HG02973 (cell line): ENCODE measurements around the gene CTU2.
A peak's percentile ranks its signal among the peaks of the same experiment; 100 is the strongest.
"Not testable (repeated sequence)": the region's sequence is repeated elsewhere in the genome, so short reads cannot be mapped to it uniquely, and the experiment has no call there.

Experiments
- ATAC-seq: cut with Tn5 transposase; IDR thresholded peaks from one replicate; pipeline ENCODE4 v1.9.1; 2021; ENCODE audit warnings: moderate library complexity; ENCODE audit not compliant: unreplicated experiment

The CTU2 gene

DNA sequence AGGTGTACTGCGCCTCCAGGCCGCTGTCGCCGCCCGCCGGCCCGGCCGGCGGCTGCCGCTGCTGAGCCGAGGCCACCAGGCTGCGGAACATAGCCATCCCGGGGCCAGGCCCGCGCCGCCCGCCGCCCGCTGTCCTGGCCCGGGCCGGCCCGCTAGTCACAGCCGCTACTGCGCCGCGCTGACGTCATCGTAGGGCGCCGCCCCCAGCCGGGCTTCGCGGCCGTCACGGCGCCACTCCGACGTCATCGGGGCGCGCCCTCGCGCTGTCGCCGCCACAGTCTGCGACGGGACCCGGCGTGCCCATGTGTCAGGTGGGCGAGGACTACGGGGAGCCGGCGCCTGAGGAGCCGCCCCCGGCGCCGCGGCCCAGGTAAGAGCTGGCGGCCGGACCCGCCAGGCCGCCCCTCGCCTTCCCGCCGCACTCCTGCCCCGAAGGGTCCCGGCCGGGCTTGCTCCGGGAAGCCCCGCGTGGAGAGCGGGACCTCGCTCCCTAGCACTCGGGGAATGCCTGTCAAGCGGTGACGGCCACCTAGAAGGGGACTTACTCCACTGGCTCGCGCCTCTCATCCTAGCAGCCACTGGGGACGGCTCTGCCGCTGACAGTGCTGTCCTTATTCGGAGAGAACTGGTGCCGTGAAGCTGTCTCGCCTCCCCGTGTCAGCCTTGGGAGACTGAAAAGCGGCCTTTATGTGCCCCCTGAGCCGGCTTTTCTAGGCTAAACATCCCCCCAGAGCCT, at the start of gene CTU2, which contains the start of gene RNF166:
Gene CTU2 (plus strand): TSS at position 275 of the 736 bp plus-strand sequence. CDS start 28 bp downstream, at position 303.
Gene RNF166 (minus strand): TSS at position 180 of the 736 bp plus-strand sequence. CDS start 83 bp downstream, at position 97.
- peak; percentile 45 for ATAC-seq

DNA sequence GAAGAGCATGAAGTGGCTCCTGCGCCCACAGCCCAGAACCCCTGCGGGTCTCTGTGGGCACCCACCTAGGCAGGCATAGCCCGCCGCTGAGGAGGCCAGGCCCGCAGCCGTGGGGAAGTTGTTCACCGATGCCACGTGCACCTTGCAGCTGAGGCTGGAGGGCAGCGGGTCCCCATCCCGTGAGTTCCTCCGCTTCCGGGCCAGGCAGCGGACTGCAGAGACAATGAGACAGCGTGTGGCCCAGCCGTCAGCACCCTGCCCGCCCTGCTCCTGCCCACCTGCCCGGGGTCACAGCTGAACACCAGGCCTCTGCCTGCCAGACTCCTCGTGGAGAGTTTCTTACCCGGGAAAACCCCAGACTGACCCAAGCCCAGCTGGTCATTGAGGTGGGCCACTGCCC, 48.9 kb upstream of the CTU2 start:
- ATAC-seq, result no peak

- ATAC-seq, result no peak
Observed at GRCh38 chr16:88658714-88659113, 47.6 kb upstream of the CTU2 start.

DNA sequence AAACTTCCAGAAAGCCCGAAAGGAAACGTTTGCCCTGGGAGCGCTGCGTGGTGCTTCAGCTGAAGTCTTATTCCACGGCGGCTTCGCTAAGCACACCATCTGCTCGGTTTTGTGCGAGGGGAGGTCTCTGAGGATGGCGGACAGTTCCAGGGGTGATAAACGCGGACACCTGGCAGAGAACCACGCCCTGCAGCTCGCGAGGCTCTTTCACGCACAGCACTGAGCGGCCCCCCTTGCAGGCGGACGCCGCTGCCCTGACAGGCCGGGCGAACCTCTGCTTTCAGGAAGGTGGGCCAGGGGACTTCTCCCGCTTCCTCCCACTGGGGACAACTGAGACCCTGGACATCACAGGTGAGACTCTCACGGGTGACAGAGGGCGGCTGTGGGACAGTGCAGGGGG, 47.1 kb upstream of the CTU2 start:
- ATAC-seq, result no peak

DNA sequence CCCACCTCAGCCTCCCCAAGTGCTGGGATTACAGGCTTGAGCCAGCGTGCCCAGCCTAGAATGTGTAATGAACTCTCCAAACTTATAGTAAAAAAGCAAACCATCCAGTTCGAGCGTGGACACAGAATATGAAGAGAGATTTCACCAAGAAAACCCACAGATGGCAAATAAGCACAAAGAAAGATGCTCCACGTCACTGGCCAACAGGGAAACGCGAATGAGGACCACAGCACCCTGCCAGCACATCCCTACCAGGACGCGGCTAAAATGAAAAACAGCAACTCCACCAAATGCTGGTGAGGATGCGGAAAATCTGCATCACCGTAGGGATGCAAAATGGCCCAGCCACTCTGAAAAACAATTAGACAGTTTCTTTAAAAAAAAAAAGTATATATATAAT, 44.8 kb upstream of the CTU2 start:
- no peak for ATAC-seq

GRCh38 chr16:88662222-88662842, 44.0 kb upstream of the CTU2 start:
- ATAC-seq, result no peak

DNA sequence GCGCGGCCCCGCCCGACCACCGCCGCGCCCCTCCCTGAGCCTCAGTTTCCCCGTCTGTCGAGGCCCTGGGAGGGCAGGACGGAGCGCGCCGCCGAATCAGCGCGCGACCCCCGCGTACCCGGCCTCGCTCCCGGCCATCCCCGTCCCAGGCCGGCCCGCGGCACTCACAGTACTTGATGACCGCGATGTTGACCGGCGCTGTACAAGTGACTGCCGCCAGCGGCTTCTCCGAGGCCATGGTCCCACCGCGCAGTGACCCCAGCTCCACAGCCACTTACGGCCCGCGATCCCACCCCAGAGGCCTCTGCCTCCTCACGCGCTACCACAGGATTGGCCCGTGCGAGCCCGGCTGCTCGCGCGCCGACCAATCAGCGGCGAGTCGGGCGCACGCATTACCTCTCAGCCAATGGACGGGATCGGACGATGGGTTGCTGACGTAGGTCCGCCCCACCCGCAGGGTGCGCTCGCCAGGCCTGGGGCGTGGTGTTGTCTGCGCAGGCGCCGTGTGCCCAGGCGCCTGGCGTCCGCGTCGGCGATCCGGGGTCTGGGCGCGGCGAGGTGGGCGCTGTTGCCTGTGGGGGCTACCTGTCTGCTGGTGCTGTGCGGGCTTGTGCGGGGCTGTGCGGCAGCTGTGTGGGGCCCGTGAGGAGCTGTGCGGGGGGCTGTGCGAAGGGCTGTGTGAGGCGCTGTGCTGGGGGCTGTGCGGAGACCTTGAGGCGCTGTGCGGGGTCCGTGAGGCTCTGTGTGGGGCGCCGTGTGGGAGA, 43.3 kb upstream of the CTU2 start, which contains the start of gene MVD:
Gene MVD (minus strand): TSS at position 249 of the 764 bp plus-strand sequence. CDS start 11 bp downstream, at position 238.
- peak; percentile 87 for ATAC-seq

GRCh38 chr16:88665148-88665547, 41.2 kb upstream of the CTU2 start:
- no peak for ATAC-seq

DNA sequence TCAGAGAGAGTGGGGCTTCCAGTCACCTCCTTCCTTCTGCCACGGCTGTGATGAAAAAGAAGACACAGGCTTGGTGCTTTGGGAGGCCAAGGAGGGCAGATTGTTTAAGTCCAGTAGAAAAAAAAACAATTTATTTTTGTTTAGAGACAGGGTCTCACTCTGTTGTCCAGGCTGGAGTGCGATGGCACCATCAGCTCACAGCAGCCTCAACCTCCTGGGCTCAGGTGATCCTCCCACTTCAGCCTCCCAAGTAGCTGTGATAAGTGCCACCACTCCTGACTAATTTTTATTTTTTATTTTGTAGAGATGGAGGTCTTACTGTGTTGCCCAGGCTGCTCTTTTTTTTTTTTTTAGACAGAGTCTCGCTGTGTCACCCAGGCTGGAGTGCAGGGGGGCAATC, 40.7 kb upstream of the CTU2 start:
- ATAC-seq, result no peak

- ATAC-seq, result no peak
Observed at GRCh38 chr16:88667461-88667860, 38.8 kb upstream of the CTU2 start.

- ATAC-seq, result not testable (repeated sequence)
Observed at GRCh38 chr16:88669493-88669892, 36.8 kb upstream of the CTU2 start.

DNA sequence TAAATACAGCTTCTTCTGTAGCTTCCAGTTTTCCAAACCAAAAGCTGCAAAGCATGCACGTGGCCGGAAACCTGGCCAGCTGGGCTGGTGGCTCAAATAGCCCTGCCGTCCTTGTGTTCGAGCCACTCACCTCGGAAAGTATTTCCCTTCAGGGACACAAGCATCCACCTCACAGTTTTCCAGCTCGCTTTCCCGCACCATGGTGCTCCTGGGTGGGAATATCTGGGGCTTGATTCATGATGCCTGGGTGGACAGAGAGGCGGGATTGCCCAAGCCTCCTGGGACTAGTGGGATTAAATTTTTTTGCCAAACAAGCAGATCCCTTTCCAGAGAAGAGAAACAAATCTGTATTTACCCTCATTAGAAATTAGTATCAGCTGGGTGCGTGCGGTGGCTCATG, 36.3 kb upstream of the CTU2 start:
- ATAC-seq, result no peak

DNA sequence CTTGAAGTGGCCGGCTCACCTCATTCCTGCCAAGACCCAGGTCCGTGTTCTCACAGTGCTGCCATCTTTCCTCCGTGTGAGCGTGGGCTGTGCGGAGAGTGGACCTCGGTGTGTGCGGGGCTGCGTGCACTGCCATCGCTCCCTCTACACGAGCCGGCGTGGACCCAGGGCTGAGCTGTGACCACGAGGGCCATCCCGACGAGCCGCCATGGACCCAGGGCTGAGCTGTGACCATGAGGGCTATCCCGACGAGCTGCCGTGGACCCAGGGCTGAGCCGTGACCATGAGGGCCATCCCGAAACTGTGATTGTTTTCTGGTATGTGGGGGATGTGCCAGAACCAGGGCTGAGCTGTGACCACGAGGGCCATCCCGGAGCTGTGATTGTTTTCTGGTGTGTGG, 34.5 kb upstream of the CTU2 start:
- no peak for ATAC-seq

- no peak for ATAC-seq
Observed at GRCh38 chr16:88672776-88673175, 33.5 kb upstream of the CTU2 start.

DNA sequence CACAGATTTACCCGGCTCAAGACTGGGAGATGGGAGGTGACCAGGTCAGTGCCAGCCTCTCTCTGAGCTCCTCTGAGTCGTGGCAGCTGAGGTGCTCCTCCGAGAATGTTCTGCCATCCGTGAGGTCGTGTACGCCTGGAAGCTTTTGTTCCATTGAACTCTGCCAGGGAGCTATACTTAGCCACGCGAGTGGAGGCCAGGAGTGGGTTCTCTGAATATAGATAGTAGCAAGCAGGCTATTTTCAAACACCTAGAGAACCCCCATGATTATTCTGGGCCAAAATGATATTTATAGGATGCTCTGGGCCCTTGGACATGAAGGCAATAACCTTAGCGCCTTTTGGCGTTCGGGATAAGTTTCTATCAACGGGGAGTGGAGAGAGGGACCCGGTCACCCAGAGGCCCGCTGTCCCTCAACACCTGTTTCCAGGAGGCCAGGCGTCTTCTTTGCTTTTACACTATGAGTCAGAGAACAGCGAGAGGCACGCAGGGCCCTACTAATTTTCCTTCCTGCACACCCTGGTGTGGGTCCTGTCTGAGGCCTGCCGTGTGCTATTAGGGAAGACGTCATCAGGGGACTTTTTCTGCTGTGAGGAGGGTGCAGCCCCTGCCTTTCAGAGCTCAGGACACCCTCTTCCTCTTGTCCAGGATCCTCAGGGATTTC, 32.5 kb upstream of the CTU2 start:
- ATAC-seq, result no peak

DNA sequence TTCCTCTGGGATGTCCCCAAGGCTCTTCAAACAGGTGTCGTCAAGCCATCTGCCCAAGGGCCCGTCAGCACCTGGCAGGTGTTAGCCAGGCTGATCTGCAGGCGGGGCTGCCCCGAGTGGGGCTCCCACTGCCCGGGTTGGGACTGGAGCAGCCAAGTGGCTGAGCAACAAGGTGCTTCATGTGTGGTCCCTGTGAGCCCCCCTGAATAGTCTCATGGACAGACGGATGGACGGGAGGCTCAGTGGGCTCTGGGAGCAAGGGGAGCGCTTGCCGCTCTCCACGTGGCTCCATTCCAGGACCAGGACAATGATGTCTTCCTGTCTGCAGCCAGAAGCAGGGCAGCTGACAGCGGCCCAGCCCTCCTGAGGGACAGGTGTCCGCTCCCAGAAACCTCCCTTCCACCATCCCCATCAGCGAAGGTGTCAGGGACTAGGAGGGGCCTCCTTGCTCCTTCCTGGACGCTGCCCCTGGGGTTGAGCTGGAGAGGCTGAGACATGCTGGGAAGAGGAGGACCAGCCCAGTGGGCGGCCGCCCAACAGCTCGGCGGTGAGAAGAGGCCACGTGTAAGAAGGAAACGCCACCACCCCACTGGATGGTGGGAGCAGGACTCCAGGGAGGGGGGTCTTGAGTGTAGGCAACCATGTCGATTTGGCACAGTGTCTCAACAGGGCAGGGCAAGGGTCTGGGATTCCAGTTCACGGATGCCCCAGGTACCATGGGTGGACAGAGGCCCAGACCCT, 29.6 kb upstream of the CTU2 start:
- ATAC-seq, result no peak

DNA sequence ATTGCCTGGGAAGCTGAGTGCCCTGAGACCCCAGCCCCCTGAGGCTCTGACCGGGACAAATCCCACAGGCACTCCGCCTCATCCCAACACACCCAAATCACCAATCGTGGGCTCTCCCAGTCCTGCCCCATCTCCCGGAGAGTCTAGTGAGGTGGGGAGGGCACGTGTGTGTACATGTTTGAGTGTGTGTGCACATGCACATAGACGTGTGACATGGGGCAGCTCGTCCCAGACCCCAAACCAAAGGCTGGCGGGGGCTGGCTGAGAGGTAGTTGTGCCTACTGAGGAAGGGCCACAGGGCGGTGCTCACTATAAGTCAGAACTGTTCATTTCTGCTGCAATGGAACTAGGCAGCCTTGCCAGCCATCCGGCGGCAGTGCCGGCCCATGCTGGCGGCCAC, 28.6 kb upstream of the CTU2 start:
- no peak for ATAC-seq

- no peak for ATAC-seq
Observed at GRCh38 chr16:88678224-88678979, 27.9 kb upstream of the CTU2 start.

DNA sequence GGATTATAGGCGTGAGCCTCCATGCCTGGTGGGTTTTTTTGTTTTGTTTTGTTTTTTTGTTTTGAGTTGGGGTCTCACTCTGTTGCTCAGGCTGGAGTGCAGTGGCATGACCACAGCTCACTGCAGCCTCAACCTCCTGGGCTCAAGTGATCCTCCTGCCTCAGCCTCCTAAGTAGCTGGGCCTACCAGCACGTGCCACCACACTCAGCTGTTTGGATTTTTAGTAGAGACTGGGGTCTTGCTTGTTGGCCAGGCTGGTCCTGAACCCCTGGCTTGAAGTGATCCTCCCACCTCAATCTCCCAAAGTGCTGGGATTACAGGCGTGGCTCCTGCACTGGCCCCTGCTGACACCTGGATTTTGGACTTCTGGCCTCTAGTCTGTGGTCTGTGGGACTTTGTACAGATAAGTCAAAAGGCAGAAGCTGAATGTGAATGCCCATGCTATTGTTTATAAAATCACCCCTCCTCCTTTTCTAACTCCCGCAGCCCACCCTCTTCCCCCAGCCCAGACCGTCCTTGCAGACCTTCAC, 25.7 kb upstream of the CTU2 start:
- no peak for ATAC-seq
